ENCODE measurements around the gene NAA38.
A peak's percentile ranks its signal among the peaks of the same experiment; 100 is the strongest.

NAA38 gene

DNA sequence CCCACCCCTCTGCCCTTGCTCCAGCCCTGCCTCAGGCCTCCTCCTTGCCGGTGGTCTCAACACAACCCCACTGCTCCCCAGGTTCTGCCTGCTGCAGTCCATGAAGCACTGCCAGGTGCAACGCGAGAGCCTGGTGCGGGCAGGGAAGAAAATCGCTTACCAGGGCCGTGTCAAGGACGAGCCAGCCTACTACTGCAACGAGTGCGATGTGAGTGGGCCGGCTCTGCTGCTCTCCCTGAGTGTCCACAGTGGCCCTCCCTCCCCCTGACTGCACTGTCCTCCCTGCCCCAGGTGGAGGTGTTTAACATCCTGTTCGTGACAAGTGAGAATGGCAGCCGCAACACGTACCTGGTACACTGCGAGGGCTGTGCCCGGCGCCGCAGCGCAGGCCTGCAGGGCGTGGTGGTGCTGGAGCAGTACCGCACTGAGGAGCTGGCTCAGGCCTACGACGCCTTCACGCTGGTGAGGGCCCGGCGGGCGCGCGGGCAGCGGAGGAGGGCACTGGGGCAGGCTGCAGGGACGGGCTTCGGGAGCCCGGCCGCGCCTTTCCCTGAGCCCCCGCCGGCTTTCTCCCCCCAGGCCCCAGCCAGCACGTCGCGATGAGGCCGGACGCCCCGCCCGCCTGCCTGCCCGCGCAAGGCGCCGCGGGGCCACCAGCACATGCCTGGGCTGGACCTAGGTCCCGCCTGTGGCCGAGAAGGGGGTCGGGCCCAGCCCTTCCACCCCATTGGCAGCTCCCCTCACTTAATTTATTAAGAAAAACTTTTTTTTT lies 4.3 kb downstream of the NAA38 start:
- DNase-seq (ENCODE audit: low read depth), result no peak

DNA sequence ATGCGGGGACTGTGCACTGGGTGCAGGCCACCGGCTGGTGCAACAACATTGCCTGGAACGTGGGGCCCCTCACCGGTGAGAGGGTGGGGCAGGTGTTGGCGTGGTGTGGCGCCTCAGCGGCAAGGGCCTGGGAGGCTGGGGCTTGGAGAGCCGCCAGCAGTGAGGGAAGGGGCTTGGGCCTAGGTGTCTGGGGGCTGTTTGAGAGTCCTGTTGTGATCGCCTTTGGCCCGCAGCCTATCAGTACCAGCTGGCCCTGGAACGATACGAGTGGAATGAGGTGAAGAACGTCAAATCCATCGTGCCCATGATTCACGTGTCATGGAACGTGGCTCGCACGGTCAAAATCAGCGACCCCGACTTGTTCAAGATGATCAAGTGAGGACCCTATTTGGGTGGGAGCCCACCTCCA lies 5.1 kb downstream of the NAA38 start:
- no peak for DNase-seq (ENCODE audit: low read depth)

DNA sequence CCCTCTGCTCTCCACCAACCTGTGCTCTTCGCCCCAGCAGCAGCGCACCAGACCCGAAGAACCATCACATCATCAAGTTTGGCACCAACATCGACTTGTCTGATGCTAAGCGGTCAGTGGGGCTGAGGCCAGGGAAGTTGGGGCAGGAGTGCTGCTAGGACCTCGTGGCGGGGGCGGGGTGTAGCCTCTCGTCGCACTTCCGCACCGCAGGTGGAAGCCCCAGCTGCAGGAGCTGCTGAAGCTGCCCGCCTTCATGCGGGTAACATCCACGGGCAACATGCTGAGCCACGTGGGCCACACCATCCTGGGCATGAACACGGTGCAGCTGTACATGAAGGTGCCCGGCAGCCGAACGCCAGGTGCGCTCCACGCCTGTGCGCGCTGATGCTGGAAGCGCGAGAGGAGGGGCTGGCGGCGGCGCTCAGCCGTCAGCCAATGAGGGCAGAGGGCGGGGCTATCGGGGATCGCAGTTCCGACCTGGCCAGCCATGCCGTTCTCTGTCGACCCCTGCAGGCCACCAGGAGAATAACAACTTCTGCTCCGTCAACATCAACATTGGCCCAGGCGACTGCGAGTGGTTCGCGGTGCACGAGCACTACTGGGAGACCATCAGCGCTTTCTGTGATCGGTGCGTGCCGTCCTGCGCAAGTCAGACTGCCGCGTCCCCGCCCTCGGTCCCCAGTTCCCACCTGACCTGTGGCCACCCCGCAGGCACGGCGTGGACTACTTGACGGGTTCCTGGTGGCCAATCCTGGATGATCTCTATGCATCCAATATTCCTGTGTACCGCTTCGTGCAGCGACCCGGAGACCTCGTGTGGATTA lies 5.7 kb downstream of the NAA38 start:
- peak; percentile 84 for DNase-seq (ENCODE audit: low read depth)

DNA sequence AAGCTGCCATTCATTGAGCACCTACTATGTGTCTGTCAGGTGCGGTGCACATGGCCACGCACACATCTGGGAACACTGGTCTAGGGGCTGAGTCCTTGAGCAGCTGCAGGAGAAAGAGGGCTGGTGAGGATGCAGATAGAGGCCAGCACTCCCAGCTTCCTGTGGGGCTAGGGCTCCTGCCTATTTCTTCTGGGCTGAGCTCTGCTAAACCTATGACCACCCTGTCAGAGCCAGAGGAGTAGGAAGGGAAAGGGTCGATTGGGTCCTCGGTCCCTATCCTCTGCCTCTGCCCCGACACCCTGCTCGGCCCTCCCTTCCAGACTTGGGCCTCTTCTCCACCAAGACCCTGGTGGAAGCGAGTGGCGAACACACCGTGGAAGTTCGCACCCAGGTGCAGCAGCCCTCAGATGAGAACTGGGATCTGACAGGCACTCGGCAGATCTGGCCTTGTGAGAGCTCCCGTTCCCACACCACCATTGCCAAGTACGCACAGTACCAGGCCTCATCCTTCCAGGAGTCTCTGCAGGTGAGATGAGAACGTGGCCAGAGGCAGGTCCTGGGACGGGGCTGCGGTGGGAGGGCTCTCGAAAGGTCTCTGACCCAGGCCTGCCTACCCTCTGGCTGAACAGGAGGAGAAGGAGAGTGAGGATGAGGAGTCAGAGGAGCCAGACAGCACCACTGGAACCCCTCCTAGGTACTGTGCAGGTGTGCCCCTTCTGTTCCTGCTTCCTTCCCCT lies 6.5 kb downstream of the NAA38 start:
- DNase-seq (ENCODE audit: low read depth), result no peak

DNA sequence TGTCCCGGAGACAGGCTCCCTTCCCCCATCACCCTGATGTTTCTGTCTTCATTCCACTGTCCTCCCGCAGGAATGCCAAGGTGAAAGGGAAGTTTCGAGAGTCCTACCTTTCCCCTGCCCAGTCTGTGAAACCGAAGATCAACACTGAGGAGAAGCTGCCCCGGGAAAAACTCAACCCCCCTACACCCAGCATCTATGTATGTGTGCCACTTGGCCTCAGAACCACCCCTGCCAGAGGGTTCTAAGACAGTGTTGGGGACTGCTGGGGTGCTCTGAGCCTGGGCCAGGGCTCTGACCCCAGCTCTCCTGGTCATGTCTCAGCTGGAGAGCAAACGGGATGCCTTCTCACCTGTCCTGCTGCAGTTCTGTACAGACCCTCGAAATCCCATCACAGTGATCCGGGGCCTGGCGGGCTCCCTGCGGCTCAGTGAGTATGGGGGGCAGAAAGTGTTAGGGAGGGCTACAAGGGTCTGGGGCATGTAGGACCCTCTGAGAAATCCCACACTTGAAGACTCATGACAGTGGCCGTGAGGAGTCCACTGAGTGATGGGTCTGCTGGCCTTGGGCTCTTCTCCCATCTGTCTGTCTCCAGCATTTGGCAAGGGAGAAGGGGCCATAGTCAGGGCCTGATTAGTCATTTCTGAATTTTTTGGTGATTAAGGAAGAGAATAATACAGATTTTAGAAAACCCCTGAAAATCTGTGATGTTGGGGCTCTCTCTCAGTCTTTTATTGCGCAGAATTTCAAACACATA lies 7.4 kb downstream of the NAA38 start:
- no peak for DNase-seq (ENCODE audit: low read depth)

DNA sequence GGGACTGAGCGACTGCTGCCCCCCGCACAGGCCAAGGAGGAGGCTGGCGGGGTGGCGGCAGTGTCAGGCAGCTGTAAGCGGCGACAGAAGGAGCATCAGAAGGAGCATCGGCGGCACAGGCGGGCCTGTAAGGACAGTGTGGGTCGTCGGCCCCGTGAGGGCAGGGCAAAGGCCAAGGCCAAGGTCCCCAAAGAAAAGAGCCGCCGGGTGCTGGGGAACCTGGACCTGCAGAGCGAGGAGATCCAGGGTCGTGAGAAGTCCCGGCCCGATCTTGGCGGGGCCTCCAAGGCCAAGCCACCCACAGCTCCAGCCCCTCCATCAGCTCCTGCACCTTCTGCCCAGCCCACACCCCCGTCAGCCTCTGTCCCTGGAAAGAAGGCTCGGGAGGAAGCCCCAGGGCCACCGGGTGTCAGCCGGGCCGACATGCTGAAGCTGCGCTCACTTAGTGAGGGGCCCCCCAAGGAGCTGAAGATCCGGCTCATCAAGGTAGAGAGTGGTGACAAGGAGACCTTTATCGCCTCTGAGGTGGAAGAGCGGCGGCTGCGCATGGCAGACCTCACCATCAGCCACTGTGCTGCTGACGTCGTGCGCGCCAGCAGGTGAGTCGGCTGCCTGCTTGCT lies 8.1 kb downstream of the NAA38 start:
- DNase-seq (ENCODE audit: low read depth), result no peak

DNA sequence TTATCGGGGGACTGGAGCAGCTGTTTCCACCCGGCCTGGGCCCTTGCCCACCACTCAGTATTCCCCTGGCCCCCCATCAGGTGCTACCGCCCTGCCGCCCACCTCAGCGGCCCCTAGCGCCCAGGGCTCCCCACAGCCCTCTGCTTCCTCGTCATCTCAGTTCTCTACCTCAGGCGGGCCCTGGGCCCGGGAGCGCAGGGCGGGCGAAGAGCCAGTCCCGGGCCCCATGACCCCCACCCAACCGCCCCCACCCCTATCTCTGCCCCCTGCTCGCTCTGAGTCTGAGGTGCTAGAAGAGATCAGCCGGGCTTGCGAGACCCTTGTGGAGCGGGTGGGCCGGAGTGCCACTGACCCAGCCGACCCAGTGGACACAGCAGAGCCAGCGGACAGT lies 8.6 kb downstream of the NAA38 start:
- DNase-seq (ENCODE audit: low read depth), result no peak

DNA sequence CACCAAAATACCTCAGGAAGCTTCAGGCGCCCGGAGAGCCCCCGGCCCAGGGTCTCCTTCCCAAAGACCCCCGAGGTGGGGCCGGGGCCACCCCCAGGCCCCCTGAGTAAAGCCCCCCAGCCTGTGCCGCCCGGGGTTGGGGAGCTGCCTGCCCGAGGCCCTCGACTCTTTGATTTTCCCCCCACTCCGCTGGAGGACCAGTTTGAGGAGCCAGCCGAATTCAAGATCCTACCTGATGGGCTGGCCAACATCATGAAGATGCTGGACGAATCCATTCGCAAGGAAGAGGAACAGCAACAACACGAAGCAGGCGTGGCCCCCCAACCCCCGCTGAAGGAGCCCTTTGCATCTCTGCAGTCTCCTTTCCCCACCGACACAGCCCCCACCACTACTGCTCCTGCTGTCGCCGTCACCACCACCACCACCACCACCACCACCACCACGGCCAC lies 9.2 kb downstream of the NAA38 start:
- DNase-seq (ENCODE audit: low read depth), result no peak

DNA sequence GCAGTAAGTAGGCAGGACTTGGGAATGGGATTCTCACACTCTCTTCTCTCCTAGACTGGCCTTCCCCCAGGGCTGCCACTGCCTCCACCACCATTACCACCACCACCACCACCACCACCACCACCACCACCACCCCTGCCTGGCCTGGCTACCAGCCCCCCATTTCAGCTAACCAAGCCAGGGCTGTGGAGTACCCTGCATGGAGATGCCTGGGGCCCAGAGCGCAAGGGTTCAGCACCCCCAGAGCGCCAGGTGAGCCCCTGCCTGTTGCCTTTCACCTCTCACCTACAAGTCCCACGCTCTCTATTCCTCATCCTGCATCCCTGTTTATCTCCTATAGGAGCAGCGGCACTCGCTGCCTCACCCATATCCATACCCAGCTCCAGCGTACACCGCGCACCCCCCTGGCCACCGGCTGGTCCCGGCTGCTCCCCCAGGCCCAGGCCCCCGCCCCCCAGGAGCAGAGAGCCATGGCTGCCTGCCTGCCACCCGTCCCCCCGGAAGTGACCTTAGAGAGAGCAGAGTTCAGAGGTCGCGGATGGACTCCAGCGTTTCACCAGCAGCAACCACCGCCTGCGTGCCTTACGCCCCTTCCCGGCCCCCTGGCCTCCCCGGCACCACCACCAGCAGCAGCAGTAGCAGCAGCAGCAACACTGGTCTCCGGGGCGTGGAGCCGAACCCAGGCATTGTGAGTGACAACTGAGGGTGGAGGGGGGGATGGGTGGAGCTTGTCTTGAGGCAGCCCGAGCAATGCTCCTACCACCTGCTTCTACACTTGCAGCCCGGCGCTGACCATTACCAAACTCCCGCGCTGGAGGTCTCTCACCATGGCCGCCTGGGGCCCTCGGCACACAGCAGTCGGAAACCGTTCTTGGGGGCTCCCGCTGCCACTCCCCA lies 10.3 kb downstream of the NAA38 start:
- DNase-seq (ENCODE audit: low read depth), result no peak

DNA sequence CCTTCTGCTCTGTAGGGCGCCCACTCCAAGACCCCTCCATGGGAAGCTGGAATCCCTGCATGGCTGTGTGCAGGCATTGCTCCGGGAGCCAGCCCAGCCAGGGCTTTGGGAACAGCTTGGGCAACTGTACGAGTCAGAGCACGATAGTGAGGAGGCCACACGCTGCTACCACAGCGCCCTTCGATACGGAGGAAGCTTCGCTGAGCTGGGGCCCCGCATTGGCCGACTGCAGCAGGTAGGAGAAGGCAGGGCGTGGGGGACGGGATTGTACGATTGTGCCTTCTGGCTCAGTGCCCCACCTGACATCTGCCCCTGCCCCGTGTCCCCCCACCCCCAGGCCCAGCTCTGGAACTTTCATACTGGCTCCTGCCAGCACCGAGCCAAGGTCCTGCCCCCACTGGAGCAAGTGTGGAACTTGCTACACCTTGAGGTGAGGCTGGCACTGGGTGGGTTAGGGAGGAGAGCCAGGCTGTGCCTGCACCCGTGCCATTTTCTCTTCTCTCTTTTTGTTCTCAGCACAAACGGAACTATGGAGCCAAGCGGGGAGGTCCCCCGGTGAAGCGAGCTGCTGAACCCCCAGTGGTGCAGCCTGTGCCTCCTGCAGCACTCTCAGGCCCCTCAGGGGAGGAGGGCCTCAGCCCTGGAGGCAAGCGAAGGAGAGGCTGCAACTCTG lies 11.2 kb downstream of the NAA38 start:
- no peak for DNase-seq (ENCODE audit: low read depth)

DNA sequence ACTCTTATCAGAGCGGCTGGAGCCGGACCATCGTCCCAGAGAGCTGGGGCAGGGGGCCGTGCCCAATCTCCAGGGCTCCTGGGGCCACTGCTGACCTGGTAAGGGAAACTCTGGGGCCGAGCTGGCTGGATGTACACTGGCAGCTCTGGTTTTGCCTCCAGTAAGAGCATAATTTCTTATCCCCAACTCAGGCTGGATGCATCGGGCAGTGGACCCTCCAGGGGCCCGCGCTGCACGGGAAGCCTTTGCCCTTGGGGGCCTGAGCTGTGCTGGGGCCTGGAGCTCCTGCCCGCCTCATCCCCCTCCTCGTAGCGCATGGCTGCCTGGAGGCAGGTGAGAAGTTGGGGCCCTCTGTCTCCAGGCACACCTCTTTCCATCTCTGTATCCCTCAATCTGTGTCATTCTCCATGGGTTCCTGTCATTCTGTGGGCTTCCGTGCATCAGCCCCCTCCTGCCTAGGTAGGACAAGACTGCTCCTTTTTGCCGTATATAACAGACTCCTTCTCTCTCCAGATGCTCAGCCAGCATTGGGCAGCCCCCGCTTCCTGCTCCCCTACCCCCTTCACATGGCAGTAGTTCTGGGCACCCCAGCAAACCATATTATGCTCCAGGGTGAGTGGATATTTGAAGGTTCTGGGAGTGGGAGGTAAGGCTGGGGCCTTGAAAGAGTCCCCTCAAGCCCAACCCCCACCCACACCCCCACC lies 11.8 kb downstream of the NAA38 start:
- no peak for DNase-seq (ENCODE audit: low read depth)

DNA sequence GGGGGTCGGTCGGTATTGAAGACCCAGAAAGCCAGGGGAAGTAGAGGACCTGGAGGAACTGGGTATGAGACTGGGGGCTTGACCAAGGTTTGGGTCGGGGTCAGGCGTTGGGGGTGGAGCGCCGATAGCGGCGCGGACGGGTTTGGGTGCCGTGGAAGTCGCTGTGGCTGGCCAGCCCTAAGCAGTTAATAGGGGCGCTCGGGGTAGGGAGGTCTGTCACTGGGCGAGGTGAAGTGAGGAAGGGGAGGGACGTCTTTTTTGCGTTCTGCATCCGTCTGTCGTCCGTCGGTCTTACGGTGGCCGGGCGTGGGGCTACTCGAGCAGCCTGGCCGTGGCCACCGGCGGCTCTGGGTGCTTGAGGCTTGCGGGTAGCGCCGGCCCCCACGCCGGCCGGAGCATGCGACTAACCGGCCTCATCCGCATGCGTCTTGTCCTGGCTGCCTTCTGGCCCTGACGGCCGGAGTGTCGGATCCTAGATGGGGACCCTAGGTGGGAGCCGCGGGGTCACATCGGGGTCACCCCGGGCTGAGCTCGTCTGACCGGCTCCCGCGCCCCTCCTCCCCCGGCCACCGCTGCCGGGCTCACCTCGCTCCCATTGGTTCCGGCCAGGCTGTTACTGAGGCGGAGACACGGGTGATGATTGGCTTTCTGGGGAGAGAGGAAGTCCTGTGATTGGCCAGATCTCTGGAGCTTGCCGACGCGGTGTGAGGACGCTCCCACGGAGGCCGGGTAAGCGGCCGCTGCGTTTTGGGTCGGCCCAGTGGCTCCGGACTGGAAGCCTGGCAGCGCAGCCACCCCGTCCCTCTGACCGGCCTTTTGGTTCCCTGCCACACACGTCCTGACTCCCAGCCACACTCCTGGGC lies 12.8 kb downstream of the NAA38 start:
- DNase-seq (ENCODE audit: low read depth), result peak; percentile 68

DNA sequence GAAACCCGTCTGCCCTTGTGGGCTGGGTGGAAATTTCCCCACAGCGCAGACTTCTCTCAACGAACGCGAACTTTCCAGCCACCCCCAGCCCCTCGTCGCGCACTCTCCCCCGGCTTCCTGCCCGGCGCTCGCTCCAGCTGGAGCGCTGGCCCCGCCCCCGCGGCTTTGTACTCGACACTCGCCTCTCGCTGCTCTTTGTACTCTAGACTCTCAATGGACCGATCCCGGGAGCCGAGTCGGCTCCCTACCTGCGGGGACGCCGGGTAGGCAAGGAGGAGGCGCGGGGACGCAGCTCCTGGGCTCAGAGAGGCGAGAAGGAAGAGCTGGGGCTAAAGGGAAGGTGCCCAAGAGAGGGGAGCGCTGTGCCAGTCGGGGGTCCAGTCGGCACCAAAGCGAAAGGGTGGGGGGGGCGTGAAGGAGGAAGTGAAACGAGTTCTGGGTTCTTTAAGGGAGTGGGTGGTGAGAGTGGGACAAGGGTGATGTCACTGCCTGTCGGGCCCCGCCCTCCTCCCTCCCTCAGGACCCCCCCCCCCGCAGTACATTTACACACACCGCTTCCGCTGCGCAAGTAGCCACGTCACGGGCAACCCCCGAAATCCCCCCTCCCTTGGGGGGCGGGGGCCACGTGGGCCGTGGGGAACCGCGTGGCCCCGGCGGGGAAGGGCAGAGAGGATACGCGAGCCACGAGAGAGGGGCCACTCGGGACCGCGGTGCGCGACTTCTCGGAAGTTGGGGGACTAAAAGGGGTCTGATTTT lies 13.6 kb downstream of the NAA38 start:
- peak; percentile 86 for DNase-seq (ENCODE audit: low read depth)

DNA sequence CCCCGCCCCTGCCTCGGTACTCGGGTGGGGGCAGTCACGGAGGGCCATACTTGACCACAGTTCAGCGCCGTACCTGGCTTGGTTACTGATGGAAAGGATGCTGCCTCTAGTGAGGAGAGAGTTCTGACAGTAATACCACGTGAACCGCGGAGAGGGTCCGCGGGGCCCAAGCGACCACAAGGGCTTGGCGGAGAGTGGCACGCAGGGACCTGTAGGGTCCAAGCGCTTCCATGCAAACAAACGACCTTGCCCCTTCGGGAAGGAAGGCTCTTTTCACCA lies 14.2 kb downstream of the NAA38 start:
- no peak for DNase-seq (ENCODE audit: low read depth)

DNA sequence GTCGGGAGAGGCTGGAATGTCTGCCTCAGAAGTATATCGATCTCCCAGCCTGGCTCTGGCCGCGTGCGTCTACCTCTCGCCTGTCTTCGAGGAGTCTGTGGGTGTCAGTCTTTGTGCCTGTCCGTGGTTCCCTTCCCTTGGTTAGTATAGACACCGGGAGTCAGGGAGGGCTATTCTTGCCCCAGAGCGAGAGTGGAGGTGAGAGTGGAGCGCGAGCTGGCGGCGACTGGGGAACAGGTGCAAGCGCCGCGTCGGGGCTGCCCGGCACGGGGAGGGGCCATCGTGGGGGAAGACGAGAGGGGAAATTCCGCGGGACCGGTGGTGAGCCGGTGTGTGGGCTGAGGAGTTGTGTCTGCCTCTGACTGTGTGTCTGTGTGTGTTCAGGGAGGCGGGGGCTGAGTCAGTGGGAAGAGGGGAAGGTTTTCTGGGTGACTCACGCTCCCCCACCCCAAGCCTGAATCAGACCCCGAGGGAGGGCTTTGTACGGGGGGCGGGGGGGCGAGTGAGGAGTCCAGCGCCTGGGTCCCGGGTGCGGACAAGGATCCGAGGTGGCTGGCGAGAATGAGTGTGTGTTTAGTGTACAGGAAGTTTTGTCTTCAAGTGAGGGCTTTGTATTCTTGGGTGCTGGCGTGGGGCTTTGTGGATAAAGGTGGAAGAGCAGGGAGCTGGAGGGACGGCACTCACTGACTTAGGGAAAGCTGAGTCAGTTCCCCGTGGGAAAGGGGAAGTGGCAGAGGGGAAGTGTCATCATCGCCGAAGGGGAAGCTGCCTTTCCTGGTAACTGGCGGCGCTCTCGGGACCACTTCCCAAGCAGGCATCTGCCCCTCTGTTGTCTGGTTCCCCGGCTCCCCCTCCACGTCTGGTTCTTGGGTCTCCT lies 14.7 kb downstream of the NAA38 start:
- peak; percentile 95 for DNase-seq (ENCODE audit: low read depth)

DNA sequence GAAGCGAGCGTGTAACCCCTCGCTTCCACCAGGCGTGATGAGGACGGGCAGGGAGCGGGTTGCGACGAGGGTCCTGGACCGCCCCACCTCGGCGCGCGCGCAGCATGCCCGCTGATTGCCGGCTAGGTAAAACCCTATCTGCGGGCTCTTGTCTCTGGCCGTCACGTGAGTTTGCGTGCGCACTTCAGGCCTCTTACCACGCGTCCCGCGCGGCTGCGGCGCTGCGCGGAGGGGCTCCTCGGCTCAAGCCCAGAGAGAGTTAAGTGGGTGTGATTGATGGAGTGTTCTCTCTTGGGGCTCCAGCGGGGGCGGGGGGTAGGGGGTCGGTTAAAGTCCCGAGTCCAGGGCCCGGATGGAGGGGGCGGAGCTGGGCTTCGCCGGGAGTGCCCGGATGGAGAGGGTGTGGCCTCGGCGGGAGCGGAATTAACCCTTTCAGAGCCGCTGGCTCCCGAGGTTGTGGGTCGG lies 15.4 kb downstream of the NAA38 start:
- peak; percentile 79 for DNase-seq (ENCODE audit: low read depth)
